HG02840 (cell line): ENCODE data around the gene ZNF653.

Experiments
- ATAC-seq: cut with Tn5 transposase; IDR thresholded peaks from one replicate; pipeline ENCODE4 v1.9.1; 2021; ENCODE audit warnings: mild to moderate bottlenecking, moderate library complexity, moderate number of reproducible peaks; ENCODE audit not compliant: unreplicated experiment, low FRiP score

The ZNF653 gene

DNA sequence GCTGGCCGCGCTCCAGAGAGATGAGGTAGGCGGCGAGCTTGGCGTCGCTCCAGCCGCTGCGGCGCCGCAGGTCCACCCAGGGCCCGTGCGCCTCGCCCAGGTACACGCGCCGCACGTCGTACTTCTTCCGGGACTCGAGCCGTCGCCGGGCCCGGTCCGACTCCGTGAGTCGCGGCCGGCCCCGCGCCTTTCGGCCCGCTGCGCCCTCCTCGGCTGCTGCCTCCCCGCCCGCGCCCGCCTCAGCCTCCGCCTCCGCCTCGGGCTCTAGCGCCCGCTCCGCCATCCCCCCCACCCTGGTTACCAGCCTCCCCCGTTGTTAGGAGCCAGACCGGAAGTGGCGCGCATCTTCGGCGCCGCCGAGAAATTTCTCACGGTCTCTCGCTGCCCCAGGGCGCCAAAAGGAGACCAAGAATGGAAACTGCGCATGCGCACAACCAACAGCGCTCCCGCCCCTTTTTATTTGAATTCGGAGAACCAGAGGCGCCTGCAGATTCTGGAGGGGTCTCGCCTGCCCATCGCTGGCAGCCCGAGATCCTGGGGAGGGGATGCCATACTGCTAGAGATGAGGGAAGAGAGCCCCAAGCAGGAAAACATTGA is at the start of gene ZNF653:
ZNF653 (minus strand) TSS at position 336 of the 597 bp plus-strand sequence; CDS start at position 283, 53 bp downstream.
- peak; percentile 54 for ATAC-seq

DNA sequence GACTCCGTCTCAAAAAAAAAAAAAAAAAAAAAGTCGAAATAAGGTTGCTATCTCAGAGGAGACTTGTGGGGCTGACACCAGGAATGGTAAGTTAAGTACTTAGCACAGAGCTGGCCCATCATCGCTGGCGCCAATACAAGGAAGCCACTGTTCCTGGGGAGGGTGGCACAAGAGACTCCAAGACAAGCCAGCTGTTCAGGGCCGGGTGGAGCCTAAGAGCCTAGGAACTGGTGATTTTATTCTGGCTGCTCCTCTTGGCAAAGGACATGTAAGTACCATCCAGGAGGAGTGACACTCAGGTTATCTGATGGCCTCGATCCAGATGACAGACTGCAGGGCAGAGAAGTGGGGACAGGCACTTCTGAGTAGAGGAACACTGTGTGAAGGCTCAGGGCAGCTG is 49.6 kb upstream of the ZNF653 start:
- no peak for ATAC-seq

GRCh38 chr19:11554160-11554559 is 48.5 kb upstream of the ZNF653 start:
- no peak for ATAC-seq

DNA sequence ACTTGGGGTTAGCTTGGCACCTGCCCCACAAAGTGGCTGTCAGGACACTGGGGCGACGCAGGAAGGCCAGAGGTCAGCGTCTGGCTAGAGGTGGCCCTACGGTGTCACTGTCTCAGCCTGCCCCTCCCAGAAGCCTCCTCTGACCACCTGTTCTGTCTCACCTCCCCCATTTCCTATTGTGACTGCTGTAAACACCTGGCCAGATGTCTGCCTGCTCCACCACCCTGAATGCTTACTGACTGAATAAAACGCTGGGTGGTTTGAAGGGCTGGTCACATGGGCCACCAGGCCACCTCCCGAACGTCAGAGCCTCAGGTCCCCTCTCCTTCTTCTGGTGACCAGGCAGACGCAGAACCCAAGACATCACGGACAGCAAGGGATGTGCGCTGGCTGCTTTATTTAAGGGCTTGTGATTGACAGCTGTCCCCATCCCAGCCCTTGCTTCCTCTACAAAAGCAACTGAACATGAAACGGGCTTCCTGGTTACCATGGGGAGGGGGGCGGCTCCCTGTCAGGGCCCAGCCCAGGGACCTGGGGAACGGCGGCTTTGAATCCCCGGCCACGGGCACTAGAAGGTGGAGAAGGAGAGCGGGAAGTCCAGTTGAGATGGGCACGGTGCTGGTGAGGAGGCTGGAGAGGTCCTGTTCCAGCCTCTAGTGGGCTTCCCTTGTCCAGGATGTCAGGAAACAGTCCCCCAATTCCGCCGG is 47.2 kb upstream of the ZNF653 start:
- no peak for ATAC-seq

- no peak for ATAC-seq
Measured at GRCh38 chr19:11551603-11552235, 46.1 kb upstream of the ZNF653 start.

- no peak for ATAC-seq
Measured at GRCh38 chr19:11550265-11550664, 44.6 kb upstream of the ZNF653 start.

DNA sequence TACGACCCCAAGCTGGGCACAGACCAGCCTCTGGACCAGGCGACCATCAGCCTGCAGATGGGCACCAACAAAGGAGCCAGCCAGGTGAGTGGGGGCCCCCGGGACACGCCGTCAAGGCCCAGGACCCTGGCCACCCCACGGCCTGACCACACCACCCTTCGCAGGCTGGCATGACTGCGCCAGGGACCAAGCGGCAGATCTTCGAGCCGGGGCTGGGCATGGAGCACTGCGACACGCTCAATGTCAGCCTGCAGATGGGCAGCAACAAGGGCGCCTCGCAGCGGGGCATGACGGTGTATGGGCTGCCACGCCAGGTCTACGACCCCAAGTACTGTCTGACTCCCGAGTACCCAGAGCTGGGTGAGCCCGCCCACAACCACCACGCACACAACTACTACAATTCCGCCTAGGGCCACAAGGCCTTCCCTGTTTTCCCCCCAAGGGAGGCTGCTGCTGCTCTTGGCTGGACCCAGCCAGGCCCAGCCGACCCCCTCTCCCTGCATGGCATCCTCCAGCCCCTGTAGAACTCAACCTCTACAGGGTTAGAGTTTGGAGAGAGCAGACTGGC is 43.8 kb upstream of the ZNF653 start:
- no peak for ATAC-seq

- ATAC-seq: no peak
Measured at GRCh38 chr19:11547929-11548700, 42.5 kb upstream of the ZNF653 start.

DNA sequence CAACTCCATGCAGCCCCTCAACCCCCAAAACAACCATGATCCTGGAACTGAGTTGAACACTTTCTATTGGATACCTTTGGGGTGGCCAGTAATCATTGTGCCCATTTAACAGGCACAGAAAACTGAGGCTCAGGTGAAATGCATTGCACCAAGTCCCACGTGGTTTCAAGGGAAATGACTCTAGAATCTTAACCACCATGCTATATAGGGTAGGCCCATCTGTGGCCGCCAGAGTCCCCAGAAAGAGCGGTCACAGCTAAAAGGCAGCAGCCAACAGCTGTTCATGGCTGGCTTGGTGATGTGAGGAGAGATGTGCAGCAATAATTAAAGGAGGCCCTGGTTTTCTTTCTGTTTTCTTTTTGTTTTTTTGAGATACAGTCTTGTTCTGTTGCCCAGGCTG is 35.6 kb upstream of the ZNF653 start:
- ATAC-seq: no peak

GRCh38 chr19:11540645-11541044 is 35.0 kb upstream of the ZNF653 start:
- no peak for ATAC-seq

GRCh38 chr19:11539495-11540365 is 34.1 kb upstream of the ZNF653 start:
- no peak for ATAC-seq

GRCh38 chr19:11538232-11539036 is 32.8 kb upstream of the ZNF653 start, which contains the start of gene CNN1:
TSS of gene CNN1 (plus strand) at chr19:11538851. CDS start at chr19:11538928, 77 bp downstream.
- no peak for ATAC-seq

DNA sequence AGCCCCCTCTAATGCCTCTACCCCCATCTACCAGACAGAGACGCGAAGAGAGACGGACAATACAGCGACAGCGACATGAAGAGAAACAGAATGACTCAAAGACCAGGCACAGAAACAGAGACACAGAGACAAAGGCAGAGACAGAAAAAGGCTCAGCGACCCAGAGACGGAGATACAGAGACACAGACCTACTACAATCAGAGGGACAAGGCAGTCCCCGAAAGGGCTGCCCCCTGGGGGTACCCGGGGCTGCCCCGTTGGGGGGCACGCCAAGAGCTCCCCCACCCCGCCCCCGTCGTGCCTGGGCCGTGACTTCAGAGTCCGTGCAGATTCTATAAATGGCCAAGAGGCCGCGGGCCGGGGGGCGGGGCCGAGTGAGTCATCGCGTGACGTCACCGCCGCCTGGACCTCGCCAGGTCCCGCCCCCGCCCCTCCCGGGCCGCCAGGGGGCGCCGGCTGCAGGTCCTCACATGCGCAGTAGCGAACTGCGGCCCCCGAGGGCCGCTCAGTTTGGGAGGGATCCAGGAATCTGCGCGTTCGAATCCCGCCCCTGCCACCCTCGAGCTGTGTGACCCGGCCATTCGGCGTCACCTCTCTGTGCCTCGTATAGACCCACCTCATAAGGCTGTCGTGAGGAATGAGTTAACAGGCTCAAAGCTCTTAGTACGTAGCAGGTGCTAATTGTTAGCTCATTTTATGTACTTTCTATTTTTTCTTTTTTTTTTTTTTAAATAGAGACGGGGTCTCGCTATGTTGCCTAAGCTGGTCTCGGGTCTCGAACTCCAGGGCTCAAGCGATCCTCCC is 30.4 kb upstream of the ZNF653 start:
- ATAC-seq: no peak

- no peak for ATAC-seq
Measured at GRCh38 chr19:11534948-11535347, 29.3 kb upstream of the ZNF653 start.

- ATAC-seq: no peak
Measured at GRCh38 chr19:11534538-11534937, 28.9 kb upstream of the ZNF653 start.

DNA sequence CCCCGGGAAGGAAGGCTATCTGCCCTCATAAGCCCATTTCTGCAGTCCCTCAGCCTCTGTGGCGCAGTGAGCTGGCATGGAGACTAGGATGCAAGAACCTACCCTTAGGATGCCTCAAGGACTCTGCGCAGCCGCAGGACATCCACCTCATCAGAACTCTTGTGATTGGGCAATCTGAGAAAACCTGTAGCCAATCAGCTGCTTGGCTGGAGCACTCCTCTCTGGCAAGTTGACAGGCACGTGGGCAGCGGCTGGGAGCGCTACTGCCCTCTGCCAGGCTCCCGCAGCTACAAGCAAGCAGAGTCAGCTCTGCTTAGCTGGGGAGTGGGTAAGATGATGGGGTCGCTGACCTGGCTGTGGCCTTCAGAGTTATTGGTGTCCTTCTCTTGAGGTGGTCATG is 24.8 kb upstream of the ZNF653 start:
- ATAC-seq: no peak

- ATAC-seq: peak; percentile 98
Measured at GRCh38 chr19:11528551-11529341, 23.1 kb upstream of the ZNF653 start, which contains the start of gene ECSIT. TSS of gene ECSIT (minus strand) at chr19:11529134. CDS start at chr19:11519170, 9,964 bp downstream.
